Lower lobe of right lung (tissue), 2 donors: Measurements from ENCODE around the gene GTPBP1. TPM values are rescaled to one million over a fixed set of nuclear protein-coding genes. Genes with fewer than 3 reads are reported as not detected.

Source experiments
- ATAC-seq, 2 donors: fragments of 200-7000 bp; cut with Tn5 transposase; one replicate each; pipeline ENCODE4 v1.9.1; 2020 to 2022; ENCODE audit warnings: mild to moderate bottlenecking in 2 of 2, moderate library complexity in 2 of 2
- DNase-seq: peaks from one replicate; pipeline ENCODE4 v3.0.0-alpha.2; 2020
- H3K27ac ChIP-seq: fragments of 200-600 bp; one replicate; pipeline ENCODE4 v1.8.0; 2022
- H3K27me3 ChIP-seq: fragments of 200-600 bp; one replicate; pipeline ENCODE4 v1.8.0; 2022; ENCODE audit warnings: low read depth
- H3K36me3 ChIP-seq: fragments of 200-600 bp; one replicate; pipeline ENCODE4 v1.8.0; 2022; ENCODE audit warnings: mild to moderate bottlenecking
- H3K4me1 ChIP-seq: fragments of 200-600 bp; one replicate; pipeline ENCODE4 v1.8.0; 2022
- H3K4me3 ChIP-seq: fragments of 200-600 bp; one replicate; pipeline ENCODE4 v1.8.0; 2022; ENCODE audit warnings: mild to moderate bottlenecking
- H3K9me3 ChIP-seq: fragments of 200-600 bp; one replicate; pipeline ENCODE4 v1.8.0; 2022
- intact Hi-C: fragments of 100-400 bp; cut with DNase I; formaldehyde crosslinking; loops from one replicate; pipeline ENCODE4 v1.11.0; 2022
- total RNA-seq: library from RNA; stranded (reverse); fragmentation: NEBNext Ultra II Directional; extraction: Animal tissue kit (Norgen Biotek cat#: 25700); gene quantifications from one replicate; pipeline ENCODE4 v1.2.1, GENCODE V29; 2021
- TF ChIP-seq, protein P1 (sequence below): fragments of 200-600 bp; IDR thresholded peaks from one replicate; pipeline ENCODE4 v1.8.0; 2022; ENCODE audit warnings: antibody characterized with exemption, mild to moderate bottlenecking
- donor health status: DM: no; HTN: yes; CAD: no; lungs with severe emphysema.

GTPBP1 gene
- total RNA-seq, 1 donor from 2014 or later: 66.7 TPM

GRCh38 chr22:38731703-38732161 lies 26.0 kb downstream of the GTPBP1 start:
- Histone ChIP-seq H3K4me3 (no peak overlapping the region), H3K27me3 (no peaks in the 10 kb centered on the region), H3K4me1 (peaks cover 31% of the 10 kb centered on the region), H3K27ac (no peak overlapping the region), H3K9me3 (no peaks in the 10 kb centered on the region), H3K36me3 (peaks cover 99% of the 10 kb centered on the region)
- no peak for ATAC-seq
- TF ChIP-seq, protein P1, sequence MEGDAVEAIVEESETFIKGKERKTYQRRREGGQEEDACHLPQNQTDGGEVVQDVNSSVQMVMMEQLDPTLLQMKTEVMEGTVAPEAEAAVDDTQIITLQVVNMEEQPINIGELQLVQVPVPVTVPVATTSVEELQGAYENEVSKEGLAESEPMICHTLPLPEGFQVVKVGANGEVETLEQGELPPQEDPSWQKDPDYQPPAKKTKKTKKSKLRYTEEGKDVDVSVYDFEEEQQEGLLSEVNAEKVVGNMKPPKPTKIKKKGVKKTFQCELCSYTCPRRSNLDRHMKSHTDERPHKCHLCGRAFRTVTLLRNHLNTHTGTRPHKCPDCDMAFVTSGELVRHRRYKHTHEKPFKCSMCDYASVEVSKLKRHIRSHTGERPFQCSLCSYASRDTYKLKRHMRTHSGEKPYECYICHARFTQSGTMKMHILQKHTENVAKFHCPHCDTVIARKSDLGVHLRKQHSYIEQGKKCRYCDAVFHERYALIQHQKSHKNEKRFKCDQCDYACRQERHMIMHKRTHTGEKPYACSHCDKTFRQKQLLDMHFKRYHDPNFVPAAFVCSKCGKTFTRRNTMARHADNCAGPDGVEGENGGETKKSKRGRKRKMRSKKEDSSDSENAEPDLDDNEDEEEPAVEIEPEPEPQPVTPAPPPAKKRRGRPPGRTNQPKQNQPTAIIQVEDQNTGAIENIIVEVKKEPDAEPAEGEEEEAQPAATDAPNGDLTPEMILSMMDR: no peak
- intact Hi-C loops: no loop called here
- no peak for DNase-seq

DNA sequence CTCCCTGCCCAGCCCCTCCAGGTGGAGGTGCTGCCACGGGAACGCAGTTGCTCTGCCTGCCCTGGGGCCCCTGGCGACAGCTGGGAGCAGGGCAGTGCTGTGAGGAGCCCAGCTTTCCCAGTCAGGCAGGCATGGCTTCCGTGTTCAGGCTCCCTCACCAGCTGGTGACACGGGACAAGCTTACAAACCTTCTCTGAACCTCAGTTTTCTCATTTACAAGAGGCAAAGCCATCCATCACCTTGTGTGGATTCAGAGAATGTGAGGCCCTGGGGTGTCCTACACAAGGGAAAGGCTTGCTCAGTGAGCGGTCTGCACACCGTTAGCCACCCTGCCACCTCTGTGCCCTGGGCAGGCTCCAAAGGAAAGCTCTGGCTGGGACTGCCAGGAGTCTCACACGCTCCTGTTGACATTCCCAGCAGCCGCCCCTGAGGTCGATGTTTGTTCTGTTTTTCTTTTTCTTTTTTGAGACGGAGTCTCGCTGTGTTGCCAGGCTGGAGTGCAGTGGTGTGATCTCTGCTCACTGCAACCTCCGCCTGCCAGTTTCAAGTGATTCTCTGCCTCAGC lies 26.6 kb downstream of the GTPBP1 start:
- Histone ChIP-seq H3K27me3 (no peaks in the 10 kb centered on the region), H3K27ac (peak overlapping the region; percentile 34), H3K4me1 (peaks cover 31% of the 10 kb centered on the region), H3K4me3 (no peak overlapping the region), H3K9me3 (no peaks in the 10 kb centered on the region), H3K36me3 (peaks cover 99% of the 10 kb centered on the region)
- DNase-seq (no peak), ATAC-seq (no peak)
- TF ChIP-seq, protein P1: no peak
- intact Hi-C loops: no loop called here

DNA sequence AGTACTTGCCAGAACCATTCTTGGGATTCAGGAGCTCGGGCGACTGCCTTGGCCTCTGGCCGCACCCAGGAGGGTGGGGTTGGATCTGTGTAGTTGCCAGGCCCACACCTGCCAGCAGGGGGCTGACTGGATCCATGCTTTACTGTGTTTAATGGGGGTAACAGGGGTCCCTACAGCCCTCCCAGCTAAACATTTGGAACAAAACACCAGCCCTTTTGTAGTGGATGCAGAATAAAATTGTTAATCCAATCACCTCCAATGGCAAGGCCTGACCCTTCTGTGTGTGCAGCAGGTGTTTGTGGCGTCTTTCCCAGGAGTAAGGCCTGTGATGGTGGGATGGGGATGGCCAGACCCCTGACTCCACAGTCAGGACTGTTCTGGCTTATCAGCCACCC lies 27.6 kb downstream of the GTPBP1 start:
- Histone ChIP-seq H3K9me3 (no peaks in the 10 kb centered on the region), H3K36me3 (peaks cover 99% of the 10 kb centered on the region), H3K27me3 (no peaks in the 10 kb centered on the region), H3K27ac (peak overlapping the region; percentile 34), H3K4me3 (no peak overlapping the region), H3K4me1 (peaks cover 31% of the 10 kb centered on the region)
- intact Hi-C loops: no loop called here
- TF ChIP-seq, protein P1: peak; percentile 73
- peak; percentile 49 to 56 for ATAC-seq
- DNase-seq: no peak

GRCh38 chr22:38733724-38734381 lies 28.1 kb downstream of the GTPBP1 start:
- Histone ChIP-seq H3K27me3 (no peaks in the 10 kb centered on the region), H3K27ac (peak overlapping the region; percentile 46), H3K4me1 (peaks cover 31% of the 10 kb centered on the region), H3K4me3 (no peak overlapping the region), H3K9me3 (no peaks in the 10 kb centered on the region), H3K36me3 (peaks cover 99% of the 10 kb centered on the region)
- intact Hi-C loops: no loop called here
- ATAC-seq (peak; percentile 42 to 44), DNase-seq (no peak)
- TF ChIP-seq, protein P1: no peak

DNA sequence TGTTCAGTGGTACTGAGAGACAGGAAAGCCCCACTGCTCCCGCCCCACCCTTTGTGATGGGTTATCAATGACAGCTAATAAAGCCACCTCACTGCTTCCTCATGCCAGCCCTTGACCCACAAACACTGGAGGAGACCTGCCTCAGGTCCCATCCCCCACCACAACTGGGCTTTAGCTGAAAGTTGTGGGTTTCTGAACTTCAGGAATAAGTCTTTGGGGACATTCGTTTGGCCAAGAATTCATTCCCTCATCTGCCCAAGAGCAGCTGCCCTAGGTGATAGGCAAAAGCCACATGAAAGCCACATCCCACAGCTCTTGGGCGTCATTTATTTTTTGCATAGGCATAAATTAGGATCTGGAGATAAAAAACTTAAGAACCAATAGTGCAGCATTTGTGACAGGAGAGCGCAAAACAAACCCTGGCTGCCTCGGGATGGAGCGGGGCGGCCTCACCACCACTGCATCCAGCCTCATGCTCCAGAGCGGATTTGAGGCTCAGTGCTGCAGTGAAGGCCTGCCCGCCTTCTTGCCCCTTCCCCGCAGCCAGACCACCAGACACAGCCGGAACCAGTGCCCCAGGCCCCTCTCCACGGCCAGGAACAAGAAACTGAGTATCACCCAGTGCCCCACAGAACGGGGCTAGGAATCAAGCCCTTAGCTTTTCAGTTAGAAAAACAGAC lies 28.8 kb downstream of the GTPBP1 start:
- H3K4me1 ChIP-seq: peaks cover 31% of the 10 kb centered on the region

More for the DNA sequence above, 28.8 kb downstream of the GTPBP1 start:
- peak overlapping the region; percentile 46 for H3K27ac ChIP-seq
- no peaks in the 10 kb centered on the region for H3K27me3 ChIP-seq
- peaks cover 99% of the 10 kb centered on the region for H3K36me3 ChIP-seq
- no peaks in the 10 kb centered on the region for H3K9me3 ChIP-seq
- TF ChIP-seq, protein P1: no peak
- intact Hi-C loops: no loop called here
- DNase-seq (no peak), ATAC-seq (no peak)
- H3K4me3 ChIP-seq: no peak overlapping the region
